IMR-90 (cell line): Measurements from ENCODE around the gene ITPR2. TPM values are rescaled to one million over a fixed set of nuclear protein-coding genes. Genes with fewer than 3 reads are reported as not detected.

Experiments used
- ATAC-seq: fragments of 200-7000 bp; cut with Tn5 transposase; 2 replicates; pipeline ENCODE4 v1.9.1; 2020; ENCODE audit warnings: low read depth, mild to moderate bottlenecking, moderate library complexity
- BruUV-seq: library from RNA; stranded (reverse); fragments of 400-500 nt; replicated peaks from 2 replicates; lab custom pipeline; 2021; lab: Mats Ljungman, UMichigan
- CTCF ChIA-PET: fragments of 300-600 bp; formaldehyde crosslinking; extraction: SDS; loops from one replicate; lab custom pipeline; 2021; ENCODE audit warnings: antibody characterized with exemption; lab: Yijun Ruan, JAX
- POLR2A ChIA-PET: fragments of 300-600 bp; sonication (Branson Sonifier 250); formaldehyde crosslinking; loops from one replicate; lab custom pipeline; 2022; ENCODE audit warnings: antibody characterized with exemption; ENCODE audit not compliant: unreplicated experiment; lab: Charles Lee
- DNase-seq: peaks from one replicate; pipeline ENCODE4 v3.0.0; 2013
- H2AFZ ChIP-seq: replicated peaks from 2 replicates; pipeline ENCODE3; 2013; ENCODE audit warnings: low read length, mild to moderate bottlenecking; ENCODE audit not compliant: poor library complexity
- H2AK5ac ChIP-seq: 2 replicates; pipeline ENCODE4 v1.6.1; 2013; ENCODE audit warnings: low read depth, low read length, inconsistent platforms
- H2AK9ac ChIP-seq: replicated peaks from 2 replicates; pipeline ENCODE3; 2013; ENCODE audit warnings: mild to moderate bottlenecking, low read depth, low read length, moderate library complexity; ENCODE audit not compliant: poor library complexity
- H2BK120ac ChIP-seq: 2 replicates; pipeline ENCODE4 v1.6.1; 2013; ENCODE audit warnings: low read depth, low read length, inconsistent platforms
- H2BK15ac ChIP-seq: 3 replicates; pipeline ENCODE4 v1.6.1; 2013; ENCODE audit warnings: low read depth, low read length, inconsistent platforms
- H2BK20ac ChIP-seq: 2 replicates; pipeline ENCODE4 v1.6.1; 2013; ENCODE audit warnings: low read depth, mild to moderate bottlenecking, inconsistent platforms, low read length, moderate library complexity
- H2BK5ac ChIP-seq: 2 replicates; pipeline ENCODE4 v1.6.1; 2013; ENCODE audit warnings: mild to moderate bottlenecking, low read depth, low read length, inconsistent platforms; ENCODE audit not compliant: poor library complexity, severe bottlenecking
- H3K14ac ChIP-seq: replicated peaks from 2 replicates; pipeline ENCODE4 v1.6.1; 2013; ENCODE audit warnings: low read depth, low read length, inconsistent platforms
- H3K18ac ChIP-seq: 2 replicates; pipeline ENCODE4 v1.6.1; 2013; ENCODE audit warnings: low read depth, low read length, control low read depth
- H3K23ac ChIP-seq: 2 replicates; pipeline ENCODE4 v1.6.1; 2013; ENCODE audit warnings: low read depth, low read length, inconsistent platforms
- H3K27ac ChIP-seq: 2 replicates; pipeline ENCODE4 v1.5.1; 2013; ENCODE audit warnings: mild to moderate bottlenecking, control low read depth, low read length; ENCODE audit not compliant: insufficient read depth
- H3K27me3 ChIP-seq: 2 replicates; pipeline ENCODE4 v1.6.1; 2013; ENCODE audit warnings: low read length; ENCODE audit not compliant: control insufficient read depth, insufficient read depth
- H3K36me3 ChIP-seq: 2 replicates; pipeline ENCODE4 v1.6.1; 2013; ENCODE audit warnings: low read length, mixed read lengths; ENCODE audit not compliant: control insufficient read depth, insufficient read depth
- H3K4ac ChIP-seq: 2 replicates; pipeline ENCODE4 v1.6.1; 2013; ENCODE audit warnings: low read depth, low read length, inconsistent platforms
- H3K4me1 ChIP-seq: 2 replicates; pipeline ENCODE4 v1.6.1; 2013; ENCODE audit warnings: low read length, mixed read lengths; ENCODE audit not compliant: control insufficient read depth, insufficient read depth
- H3K4me2 ChIP-seq: 2 replicates; pipeline ENCODE4 v1.6.1; 2013; ENCODE audit warnings: low read depth, mild to moderate bottlenecking, control low read depth, low read length, moderate library complexity
- H3K4me3 ChIP-seq: 2 replicates; pipeline ENCODE4 v1.5.1; 2013; ENCODE audit warnings: low read depth, mild to moderate bottlenecking, control low read depth, low read length, moderate library complexity; ENCODE audit not compliant: insufficient read depth
- H3K56ac ChIP-seq: 2 replicates; pipeline ENCODE4 v1.6.1; 2013; ENCODE audit warnings: low read length, inconsistent platforms; ENCODE audit not compliant: insufficient read depth; ENCODE audit errors: extremely low read depth
- H3K79me1 ChIP-seq, 2 experiments: 2 replicates each; pipeline ENCODE4 v1.6.1; 2013; ENCODE audit warnings: low read length in 2 of 2, inconsistent platforms in 1 of 2, low read depth in 1 of 2
- H3K9ac ChIP-seq: 2 replicates; pipeline ENCODE4 v1.6.1; 2013; ENCODE audit warnings: low read depth, low read length, control low read depth
- H3K9me1 ChIP-seq: 2 replicates; pipeline ENCODE4 v1.6.1; 2013; ENCODE audit warnings: low read length, inconsistent platforms; ENCODE audit not compliant: insufficient read depth
- H3K9me3 ChIP-seq: 2 replicates; pipeline ENCODE4 v1.6.1; 2013; ENCODE audit warnings: low read length; ENCODE audit not compliant: control insufficient read depth, insufficient read depth
- H4K20me1 ChIP-seq: 2 replicates; pipeline ENCODE4 v1.6.1; 2013; ENCODE audit warnings: low read length, inconsistent platforms; ENCODE audit not compliant: insufficient read depth
- H4K5ac ChIP-seq: 2 replicates; pipeline ENCODE4 v1.6.1; 2013; ENCODE audit warnings: mild to moderate bottlenecking, low read depth, low read length, control low read depth
- H4K8ac ChIP-seq, 2 experiments: 2 replicates each; pipeline ENCODE4 v1.6.1; 2013; ENCODE audit warnings: low read depth in 2 of 2, low read length in 2 of 2, control low read depth in 1 of 2, inconsistent platforms in 1 of 2
- H4K91ac ChIP-seq: 2 replicates; pipeline ENCODE4 v1.6.1; 2013; ENCODE audit warnings: low read depth, low read length, inconsistent platforms; ENCODE audit not compliant: insufficient read depth
- BHLHE40 ChIP-seq: fragments of 150-350 bp; IDR thresholded peaks from 2 replicates; pipeline ENCODE4 v1.6.1; 2016; ENCODE audit warnings: mild to moderate bottlenecking, low read depth, low read length
- CEBPB ChIP-seq: IDR thresholded peaks from 2 replicates; pipeline ENCODE4 v1.6.1; 2012; ENCODE audit warnings: low read depth, low read length, improper control_type of control experiment
- CHD1 ChIP-seq: IDR thresholded peaks from 2 replicates; pipeline ENCODE4 v1.6.1; 2012; ENCODE audit warnings: low read depth, low read length, improper control_type of control experiment
- FOS ChIP-seq: fragments of 150-350 bp; IDR thresholded peaks from 2 replicates; pipeline ENCODE4 v1.6.1; 2016; ENCODE audit warnings: low read depth, low read length
- MAFK ChIP-seq: IDR thresholded peaks from 2 replicates; pipeline ENCODE4 v1.6.1; 2012; ENCODE audit warnings: low read depth, low read length, improper control_type of control experiment
- MAZ ChIP-seq: IDR thresholded peaks from 2 replicates; pipeline ENCODE4 v1.6.1; 2012; ENCODE audit warnings: low read depth, mild to moderate bottlenecking, low read length, improper control_type of control experiment, moderate library complexity, borderline replicate concordance
- MXI1 ChIP-seq: IDR thresholded peaks from 2 replicates; pipeline ENCODE4 v1.6.1; 2012; ENCODE audit warnings: low read depth, mild to moderate bottlenecking, low read length, moderate library complexity, borderline replicate concordance
- NFE2L2 ChIP-seq: fragments of 150-350 bp; IDR thresholded peaks from 2 replicates; pipeline ENCODE4 v1.6.1; 2016; ENCODE audit warnings: low read depth, mild to moderate bottlenecking, low read length
- POLR2A ChIP-seq: IDR thresholded peaks from 2 replicates; pipeline ENCODE4 v1.6.1; 2012; ENCODE audit warnings: mild to moderate bottlenecking, low read depth, low read length
- RAD21 ChIP-seq: IDR thresholded peaks from 2 replicates; pipeline ENCODE4 v1.6.1; 2012; ENCODE audit warnings: low read length, improper control_type of control experiment
- RCOR1 ChIP-seq: IDR thresholded peaks from 2 replicates; pipeline ENCODE4 v1.6.1; 2012; ENCODE audit warnings: mild to moderate bottlenecking, low read length, improper control_type of control experiment; ENCODE audit not compliant: insufficient replicate concordance
- RFX5 ChIP-seq: IDR thresholded peaks from 2 replicates; pipeline ENCODE4 v1.8.0; 2012; ENCODE audit warnings: low read depth, mild to moderate bottlenecking, low read length, moderate library complexity
- SMC3 ChIP-seq: fragments of 150-350 bp; IDR thresholded peaks from 2 replicates; pipeline ENCODE4 v1.6.1; 2016; ENCODE audit warnings: low read depth, mild to moderate bottlenecking, antibody characterized with exemption, low read length, moderate library complexity
- WGBS, 2 experiments: methylation state at CpG; one replicate each; pipeline versions ENCODE4 v1.1.5 to v1.1.7; 2013; ENCODE audit warnings: missing lambda C conversion rate in 2 of 2; ENCODE audit not compliant: insufficient read length in 1 of 2; ENCODE audit errors: extremely low coverage in 2 of 2; 5-methylcytosine and 5-hydroxymethylcytosine counted together
- dilution Hi-C: fragments of 300-500 bp; cut with HindIII; formaldehyde crosslinking; loops from one replicate; pipeline ENCODE4 v1.14.3; 2018; ENCODE audit warnings: low sequenced_read_pairs; ENCODE audit not compliant: unreplicated experiment
- in situ Hi-C: fragments of 300-500 bp; cut with MboI; formaldehyde crosslinking; loops from 3 replicates; pipeline ENCODE4 v1.14.3; 2019; ENCODE audit warnings: low sequenced_read_pairs, inconsistent platforms, mixed read lengths
- intact Hi-C: fragments of 100-400 bp; cut with micrococcal nuclease; formaldehyde crosslinking; loops from 2 replicates; pipeline ENCODE4 v1.10.0; 2022
- polyA plus RNA-seq, 3 experiments: library from polyadenylated mRNA; depleted of rRNA; stranded (reverse); fragments of >200 nt; gene quantifications; 2 replicates each; pipeline ENCODE4 v1.2.3, GENCODE V29; 2012; ENCODE audit warnings: low replicate concordance in 1 of 3
- total RNA-seq: library from RNA; depleted of rRNA; stranded (reverse); fragments of >200 nt; gene quantifications from 2 replicates; pipeline ENCODE4 v1.2.3, GENCODE V29; 2012
- TF ChIP-seq, protein P1 (sequence below): conservative IDR thresholded peaks from 2 replicates; pipeline ENCODE4 v1.5.1; 2012; ENCODE audit warnings: mild to moderate bottlenecking, low read depth, low read length, improper control_type of control experiment
- TF ChIP-seq, protein P2 (sequence below): fragments of 150-350 bp; IDR thresholded peaks from 2 replicates; pipeline ENCODE4 v1.6.1; 2017; ENCODE audit warnings: mild to moderate bottlenecking, antibody characterized with exemption, low read length, low read depth
- TF ChIP-seq, protein P3 (sequence below): fragments of 150-350 bp; IDR thresholded peaks from 2 replicates; pipeline ENCODE4 v1.6.1; 2016; ENCODE audit warnings: low read depth, mild to moderate bottlenecking, low read length, moderate library complexity, borderline replicate concordance

Gene ITPR2
- total and polyA plus RNA-seq, 2 of the 4 experiments (the other 2 are of a cell fraction), result 1.2 to 9.0 TPM

DNA sequence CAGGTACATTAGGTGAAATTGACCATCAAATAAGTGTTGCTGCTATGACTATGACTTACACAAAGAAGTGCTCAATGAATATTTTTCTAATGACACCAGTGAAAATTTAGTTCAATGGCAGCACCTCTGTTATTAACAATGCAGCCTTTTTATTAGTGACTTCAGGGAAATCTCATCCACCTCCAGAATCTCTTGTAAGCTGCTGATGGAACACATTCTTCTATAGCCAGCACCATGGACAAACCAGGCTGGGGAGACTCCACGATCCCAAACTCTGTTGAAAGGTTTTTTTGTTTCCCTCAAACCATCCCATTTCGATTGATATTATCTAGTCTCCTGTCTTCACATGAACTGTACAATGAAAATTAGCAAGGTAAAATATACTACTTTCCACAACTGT is 265.9 kb downstream of the ITPR2 start:
- H2AFZ ChIP-seq, result no peak overlapping the region
- no peak overlapping the region for H2BK5ac ChIP-seq
- ATAC-seq (no peak), DNase-seq (no peak)
- 0 out of 2 replicates have a peak, but pooled peaks cover 2% of the 10 kb centered on the region for H3K9me1 ChIP-seq
- no peak overlapping the region for H3K23ac ChIP-seq
- no peaks in the 10 kb centered on the region; the same call in 1 of the 2 replicates for H3K4me1 ChIP-seq
- no peak overlapping the region for H4K5ac ChIP-seq
- H3K36me3 ChIP-seq, result no peaks in the 10 kb centered on the region
- H4K20me1 ChIP-seq, result no peaks in the 10 kb centered on the region
- in situ Hi-C loops (no loop called here), dilution Hi-C loops (no loop called here), intact Hi-C loops (no loop called here)
- TF ChIP-seq POLR2A (no peak), CHD1 (no peak), CEBPB (no peak), MAZ (no peak), RCOR1 (no peak), SMC3 (no peak), RFX5 (no peak), RAD21 (no peak), MXI1 (no peak), MAFK (no peak), BHLHE40 (no peak), NFE2L2 (no peak), FOS (no peak)
- TF ChIP-seq, protein P1, sequence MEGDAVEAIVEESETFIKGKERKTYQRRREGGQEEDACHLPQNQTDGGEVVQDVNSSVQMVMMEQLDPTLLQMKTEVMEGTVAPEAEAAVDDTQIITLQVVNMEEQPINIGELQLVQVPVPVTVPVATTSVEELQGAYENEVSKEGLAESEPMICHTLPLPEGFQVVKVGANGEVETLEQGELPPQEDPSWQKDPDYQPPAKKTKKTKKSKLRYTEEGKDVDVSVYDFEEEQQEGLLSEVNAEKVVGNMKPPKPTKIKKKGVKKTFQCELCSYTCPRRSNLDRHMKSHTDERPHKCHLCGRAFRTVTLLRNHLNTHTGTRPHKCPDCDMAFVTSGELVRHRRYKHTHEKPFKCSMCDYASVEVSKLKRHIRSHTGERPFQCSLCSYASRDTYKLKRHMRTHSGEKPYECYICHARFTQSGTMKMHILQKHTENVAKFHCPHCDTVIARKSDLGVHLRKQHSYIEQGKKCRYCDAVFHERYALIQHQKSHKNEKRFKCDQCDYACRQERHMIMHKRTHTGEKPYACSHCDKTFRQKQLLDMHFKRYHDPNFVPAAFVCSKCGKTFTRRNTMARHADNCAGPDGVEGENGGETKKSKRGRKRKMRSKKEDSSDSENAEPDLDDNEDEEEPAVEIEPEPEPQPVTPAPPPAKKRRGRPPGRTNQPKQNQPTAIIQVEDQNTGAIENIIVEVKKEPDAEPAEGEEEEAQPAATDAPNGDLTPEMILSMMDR, result no peak
- TF ChIP-seq, protein P2, sequence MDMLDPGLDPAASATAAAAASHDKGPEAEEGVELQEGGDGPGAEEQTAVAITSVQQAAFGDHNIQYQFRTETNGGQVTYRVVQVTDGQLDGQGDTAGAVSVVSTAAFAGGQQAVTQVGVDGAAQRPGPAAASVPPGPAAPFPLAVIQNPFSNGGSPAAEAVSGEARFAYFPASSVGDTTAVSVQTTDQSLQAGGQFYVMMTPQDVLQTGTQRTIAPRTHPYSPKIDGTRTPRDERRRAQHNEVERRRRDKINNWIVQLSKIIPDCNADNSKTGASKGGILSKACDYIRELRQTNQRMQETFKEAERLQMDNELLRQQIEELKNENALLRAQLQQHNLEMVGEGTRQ, result no peak
- TF ChIP-seq, protein P3, sequence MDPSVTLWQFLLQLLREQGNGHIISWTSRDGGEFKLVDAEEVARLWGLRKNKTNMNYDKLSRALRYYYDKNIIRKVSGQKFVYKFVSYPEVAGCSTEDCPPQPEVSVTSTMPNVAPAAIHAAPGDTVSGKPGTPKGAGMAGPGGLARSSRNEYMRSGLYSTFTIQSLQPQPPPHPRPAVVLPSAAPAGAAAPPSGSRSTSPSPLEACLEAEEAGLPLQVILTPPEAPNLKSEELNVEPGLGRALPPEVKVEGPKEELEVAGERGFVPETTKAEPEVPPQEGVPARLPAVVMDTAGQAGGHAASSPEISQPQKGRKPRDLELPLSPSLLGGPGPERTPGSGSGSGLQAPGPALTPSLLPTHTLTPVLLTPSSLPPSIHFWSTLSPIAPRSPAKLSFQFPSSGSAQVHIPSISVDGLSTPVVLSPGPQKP, result no peak
- no peak overlapping the region for H2AK9ac ChIP-seq
- no peak overlapping the region for H4K8ac ChIP-seq
- H3K4ac ChIP-seq, result no peak overlapping the region
- no peak overlapping the region for H3K14ac ChIP-seq
- H3K18ac ChIP-seq, result no peak overlapping the region
- no peaks in the 10 kb centered on the region for H3K27me3 ChIP-seq
- H2BK15ac ChIP-seq, result no peak overlapping the region
- no peak overlapping the region for H3K9ac ChIP-seq
- ChIA-PET CTCF (interaction anchor here (0.6 to 0.7 kb wide), 2 partner anchors 13 to 51 kb away, joined by 3 to 4 read pairs; no protein-coding TSS in a partner anchor), POLR2A (no interaction called here)
- H3K79me1 ChIP-seq, result no peaks in the 10 kb centered on the region
- no peak overlapping the region for H4K91ac ChIP-seq
- no TSS peak for BruUV-seq
- H3K4me2 ChIP-seq, result no peak overlapping the region
- no peak overlapping the region for H2BK20ac ChIP-seq
- no peak overlapping the region for H2AK5ac ChIP-seq
- no peak overlapping the region for H3K4me3 ChIP-seq
- no CpG with 5 or more reads among the region's 2 CpGs for WGBS, 2 experiments
- no peak overlapping the region for H3K56ac ChIP-seq
- H3K9me3 ChIP-seq, result no peaks in the 10 kb centered on the region
- no peak overlapping the region for H3K27ac ChIP-seq
- H2BK120ac ChIP-seq, result no peak overlapping the region
